ENCODE measurements around the gene LTBP3. TPM values are rescaled to one million over a fixed set of nuclear protein-coding genes. Genes with fewer than 3 reads are reported as not detected.

Gene LTBP3
- total RNA-seq, 1 donor from 2014 or later = 25.0 TPM

- Mint-ChIP-seq H3K4me1 (peaks cover 49% of the 10 kb centered on the region), H3K27ac (no peak overlapping the region), H3K4me3 (no peak overlapping the region), H3K27me3 (no peaks in the 10 kb centered on the region), H3K36me3 (ENCODE audit: low read depth) (peaks cover 3% of the 10 kb centered on the region), H3K9me3 (no peaks in the 10 kb centered on the region)
- intact Hi-C loops (cut with micrococcal nuclease) = no loop called here
- TF ChIP-seq, protein P1, sequence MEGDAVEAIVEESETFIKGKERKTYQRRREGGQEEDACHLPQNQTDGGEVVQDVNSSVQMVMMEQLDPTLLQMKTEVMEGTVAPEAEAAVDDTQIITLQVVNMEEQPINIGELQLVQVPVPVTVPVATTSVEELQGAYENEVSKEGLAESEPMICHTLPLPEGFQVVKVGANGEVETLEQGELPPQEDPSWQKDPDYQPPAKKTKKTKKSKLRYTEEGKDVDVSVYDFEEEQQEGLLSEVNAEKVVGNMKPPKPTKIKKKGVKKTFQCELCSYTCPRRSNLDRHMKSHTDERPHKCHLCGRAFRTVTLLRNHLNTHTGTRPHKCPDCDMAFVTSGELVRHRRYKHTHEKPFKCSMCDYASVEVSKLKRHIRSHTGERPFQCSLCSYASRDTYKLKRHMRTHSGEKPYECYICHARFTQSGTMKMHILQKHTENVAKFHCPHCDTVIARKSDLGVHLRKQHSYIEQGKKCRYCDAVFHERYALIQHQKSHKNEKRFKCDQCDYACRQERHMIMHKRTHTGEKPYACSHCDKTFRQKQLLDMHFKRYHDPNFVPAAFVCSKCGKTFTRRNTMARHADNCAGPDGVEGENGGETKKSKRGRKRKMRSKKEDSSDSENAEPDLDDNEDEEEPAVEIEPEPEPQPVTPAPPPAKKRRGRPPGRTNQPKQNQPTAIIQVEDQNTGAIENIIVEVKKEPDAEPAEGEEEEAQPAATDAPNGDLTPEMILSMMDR (IDR thresholded peaks at IDR 0.05) = no peak
- ChIA-PET POLR2A (interaction anchor here (0.6 to 26.3 kb wide), 54 partner anchors 6 to 698 kb away, joined by 3 to 3752 read pairs (median 6); partner anchors contain the start of genes DPF2, EHBP1L1, FAM89B and FAU), CTCF (interaction anchor here (0.9 to 16.7 kb wide), 9 partner anchors 10 to 120 kb away, joined by 3 to 289 read pairs (median 10); partner anchors contain the start of genes NEAT1 and SLC25A45)
- ATAC-seq (ENCODE audit: low read depth) = peak; percentile 12
- peak; percentile 53 for DNase-seq
Observed at GRCh38 chr11:65498042-65498726, 60.0 kb downstream of the LTBP3 start.

DNA sequence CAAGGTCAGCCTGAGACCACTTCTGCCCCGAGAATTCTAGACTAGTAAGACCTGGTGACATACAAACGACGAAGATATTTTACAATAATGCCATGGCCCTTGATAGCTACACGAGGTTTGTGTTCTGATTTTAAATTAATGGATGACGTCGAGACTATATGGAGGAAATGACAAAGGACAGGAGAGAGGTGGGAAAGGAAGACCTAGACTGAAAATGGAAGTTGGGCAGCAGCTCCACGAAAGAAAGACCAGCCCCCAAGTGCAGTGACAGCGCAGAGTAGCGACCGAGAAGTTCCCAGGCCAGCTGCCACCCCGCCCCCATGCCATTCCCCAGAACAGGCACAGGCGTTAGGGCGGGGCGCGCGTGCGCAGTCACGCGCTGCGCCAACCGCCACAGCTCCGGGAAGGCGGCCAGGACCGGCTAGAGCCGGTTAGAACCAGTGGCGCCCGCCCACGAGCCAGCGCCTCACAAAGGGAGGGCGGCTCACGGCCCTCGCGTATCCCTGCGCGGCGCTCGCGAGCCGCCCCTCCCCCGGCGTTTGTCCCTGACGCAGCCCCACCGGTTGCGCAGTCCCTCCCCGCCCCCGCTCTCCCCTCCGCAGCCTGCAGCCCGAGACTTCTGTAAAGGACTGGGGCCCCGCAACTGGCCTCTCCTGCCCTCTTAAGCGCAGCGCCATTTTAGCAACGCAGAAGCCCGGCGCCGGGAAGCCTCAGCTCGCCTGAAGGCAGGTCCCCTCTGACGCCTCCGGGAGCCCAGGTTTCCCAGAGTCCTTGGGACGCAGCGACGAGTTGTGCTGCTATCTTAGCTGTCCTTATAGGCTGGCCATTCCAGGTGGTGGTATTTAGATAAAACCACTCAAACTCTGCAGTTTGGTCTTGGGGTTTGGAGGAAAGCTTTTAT, 60.8 kb downstream of the LTBP3 start:
- ChIA-PET POLR2A (interaction anchor here (0.5 to 26.3 kb wide), 37 partner anchors 6 to 697 kb away, joined by 3 to 3752 read pairs (median 11); partner anchors contain the start of genes CAPN1, EHBP1L1, FIBP and FRMD8), CTCF (interaction anchor here (0.8 to 16.7 kb wide), 10 partner anchors 10 to 115 kb away, joined by 3 to 289 read pairs (median 4); partner anchors contain the start of genes NEAT1 and SLC25A45)
- H3K36me3 Mint-ChIP-seq (ENCODE audit: low read depth) = peaks cover 3% of the 10 kb centered on the region
- peak; percentile 74 for ATAC-seq (ENCODE audit: low read depth)
- peak; percentile 98 for DNase-seq
- H3K4me3 Mint-ChIP-seq = no peak overlapping the region
- no peaks in the 10 kb centered on the region for H3K9me3 Mint-ChIP-seq
- H3K4me1 Mint-ChIP-seq = peaks cover 53% of the 10 kb centered on the region
- TF ChIP-seq, protein P1 (IDR thresholded peaks at IDR 0.05) = no peak
- no peaks in the 10 kb centered on the region for H3K27me3 Mint-ChIP-seq
- H3K27ac Mint-ChIP-seq = no peak overlapping the region
- intact Hi-C loops (cut with micrococcal nuclease) = loop anchor here (1.0 kb wide), 6 partner anchors 20 to 115 kb away; partner anchors contain the start of gene SLC25A45

DNA sequence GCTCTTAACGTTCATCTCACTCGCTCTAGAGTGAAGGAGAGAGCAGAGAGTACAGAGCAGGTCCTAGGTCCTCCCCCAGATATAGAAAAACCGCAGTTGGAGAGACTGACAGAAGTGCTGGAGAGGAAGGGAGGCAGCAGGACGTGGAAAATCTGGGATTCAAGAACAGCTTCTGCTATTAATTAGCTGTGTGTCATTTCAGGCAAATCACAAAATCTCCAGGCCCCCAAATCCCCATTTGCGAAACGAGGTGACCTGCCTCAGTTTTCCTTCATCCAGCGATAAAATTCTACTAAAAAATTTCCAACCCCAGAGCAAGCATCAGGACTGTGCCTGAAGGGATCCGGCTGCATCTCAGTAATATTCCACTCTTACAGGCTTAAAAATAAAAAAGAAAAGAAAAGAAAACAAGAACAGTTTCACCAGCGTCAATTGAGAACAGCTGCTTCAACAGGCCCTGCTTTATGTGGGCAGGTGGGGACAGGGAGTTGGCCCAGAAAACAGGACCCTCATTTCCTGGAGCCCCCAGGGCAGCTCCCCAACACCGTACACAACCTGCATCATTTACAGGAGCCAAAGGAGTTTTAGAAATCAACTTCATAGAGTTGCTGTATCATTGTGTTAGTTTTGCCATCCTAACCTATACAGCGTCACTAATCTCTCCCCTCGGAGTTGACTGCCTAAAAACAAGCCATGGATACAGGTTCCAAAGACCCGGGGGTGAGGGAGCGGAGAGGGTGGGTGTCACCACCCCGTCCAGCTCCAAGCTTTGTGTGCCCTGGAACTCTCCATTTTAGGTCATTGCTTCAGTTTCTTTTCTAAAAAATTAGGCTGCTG, 61.6 kb downstream of the LTBP3 start:
- CTCF ChIA-PET = interaction anchor here (0.8 to 16.7 kb wide), 8 partner anchors 9 to 115 kb away, joined by 3 to 289 read pairs (median 6); partner anchors contain the start of gene NEAT1
- no peak for ATAC-seq (ENCODE audit: low read depth)
- peaks cover 62% of the 10 kb centered on the region for H3K4me1 Mint-ChIP-seq
- intact Hi-C loops (cut with micrococcal nuclease) = loop anchor here (1.0 kb wide), 7 partner anchors 8 to 114 kb away; partner anchors contain the start of gene SLC25A45
- no peaks in the 10 kb centered on the region for H3K9me3 Mint-ChIP-seq
- POLR2A ChIA-PET = interaction anchor here (0.5 to 26.3 kb wide), 33 partner anchors 5 to 392 kb away, joined by 3 to 3752 read pairs (median 12); partner anchors contain the start of genes CAPN1, EHBP1L1, FIBP and FRMD8
- TF ChIP-seq, protein P1 (IDR thresholded peaks at IDR 0.05) = no peak
- no peak for DNase-seq
- H3K27me3 Mint-ChIP-seq = no peaks in the 10 kb centered on the region
- H3K4me3 Mint-ChIP-seq = no peak overlapping the region
- no peak overlapping the region for H3K27ac Mint-ChIP-seq
- peaks cover 3% of the 10 kb centered on the region for H3K36me3 Mint-ChIP-seq (ENCODE audit: low read depth)

DNA sequence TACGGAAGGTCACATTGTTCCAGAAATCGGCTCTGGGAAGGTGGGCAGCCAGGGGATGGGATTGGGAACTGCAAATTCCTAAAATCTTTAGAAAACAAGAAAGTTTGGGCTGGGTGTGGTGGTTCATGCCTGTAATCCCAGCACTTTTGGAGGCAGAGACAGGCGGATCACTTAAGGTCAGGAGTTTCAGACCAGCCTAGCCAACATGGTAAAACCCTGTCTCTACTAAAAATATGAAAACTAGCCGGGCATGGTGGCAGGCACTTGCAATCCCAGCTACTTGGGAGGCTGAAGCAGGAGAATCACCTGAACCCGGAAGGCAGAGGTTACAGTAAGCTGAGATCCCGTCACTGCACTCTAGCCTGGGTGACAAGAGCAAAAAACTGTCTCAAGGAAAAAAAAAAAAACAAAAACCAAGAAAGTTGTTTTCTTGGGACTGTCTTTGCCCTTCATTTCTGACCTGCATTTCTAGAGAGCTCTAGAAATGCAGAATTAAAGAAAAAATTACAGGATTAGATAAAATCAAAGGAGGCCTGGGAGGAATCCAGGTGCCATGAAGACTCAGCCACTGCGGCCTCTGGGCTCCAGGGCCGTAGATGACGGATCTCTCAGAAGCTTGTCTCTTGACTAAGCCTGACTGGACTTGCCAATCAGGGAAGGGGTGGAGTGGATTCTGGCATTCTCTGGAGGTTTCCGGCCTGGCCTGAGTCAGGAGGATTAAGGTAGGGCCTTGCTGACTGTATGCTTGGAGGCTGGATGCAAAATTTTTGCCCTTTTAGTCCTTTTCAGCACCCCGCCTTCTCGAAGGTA, 64.6 kb downstream of the LTBP3 start:
- Mint-ChIP-seq H3K4me3 (peak overlapping the region; percentile 73), H3K4me1 (peaks cover 76% of the 10 kb centered on the region), H3K27me3 (no peaks in the 10 kb centered on the region), H3K36me3 (ENCODE audit: low read depth) (peaks cover 3% of the 10 kb centered on the region), H3K9me3 (no peaks in the 10 kb centered on the region), H3K27ac (peak overlapping the region; percentile 90)
- ChIA-PET POLR2A (interaction anchor here (0.5 to 26.3 kb wide), 11 partner anchors 11 to 1860 kb away, joined by 3 to 3752 read pairs (median 15); partner anchors contain the start of genes FRMD8, MALAT1, MUS81 and NEAT1), CTCF (interaction anchor here (1.0 to 2.7 kb wide), 5 partner anchors 9 to 77 kb away, joined by 3 to 9 read pairs (median 4); no protein-coding TSS in a partner anchor)
- DNase-seq (no peak), ATAC-seq (ENCODE audit: low read depth) (no peak)
- TF ChIP-seq, protein P1 (IDR thresholded peaks at IDR 0.05) = no peak
- intact Hi-C loops (cut with micrococcal nuclease) = no loop called here

All from activated B cell treated with CpG ODN at 0.5 μM for 24 hours (primary cell).